Body of pancreas (tissue), 4 donors: ENCODE measurements around the gene LSG1. TPM values are rescaled to one million over a fixed set of nuclear protein-coding genes. Genes with fewer than 3 reads are reported as not detected.

ENCODE experiments used
- ATAC-seq: fragments of 150-250 bp; one replicate; pipeline ENCODE4 v1.9.1; 2016
- DNase-seq, 4 donors: peaks; one replicate each; pipeline ENCODE4 v3.0.0-alpha.2; 2019
- H3K27ac ChIP-seq, 4 donors: fragments of 200-600 bp; sonication (generic); 1 replicate in 3 of 4; 2 replicates in 1 of 4; pipeline versions ENCODE4 v1.5.1 to v1.6.1; 2016 to 2019; ENCODE audit warnings: mild to moderate bottlenecking in 1 of 4, mixed read lengths in 1 of 4, moderate library complexity in 1 of 4
- H3K27me3 ChIP-seq, 2 donors: fragments of 200-600 bp; sonication (generic); one replicate each; pipeline ENCODE4 v1.6.0; 2016; ENCODE audit warnings: mild to moderate bottlenecking in 1 of 2
- H3K36me3 ChIP-seq, 2 donors: fragments of 200-600 bp; sonication (generic); replicated peaks in 1 of 2; 2 replicates each; pipeline ENCODE4 v1.5.1; 2016; ENCODE audit warnings: low read depth in 2 of 2; ENCODE audit not compliant: insufficient read depth in 1 of 2
- H3K4me1 ChIP-seq: fragments of 200-600 bp; sonication (generic); one replicate; pipeline ENCODE4 v1.6.0; 2016
- H3K4me3 ChIP-seq, 2 donors: fragments of 200-600 bp; sonication (generic); 1 replicate in 1 of 2; 2 replicates in 1 of 2; pipeline ENCODE4 v1.5.1; 2016 to 2019
- H3K9me3 ChIP-seq, 3 donors: fragments of 200-600 bp; sonication (generic); 1 replicate in 2 of 3; 2 replicates in 1 of 3; pipeline ENCODE4 v1.5.1; 2016
- POLR2A ChIP-seq, 3 donors: fragments of 450-650 bp; IDR thresholded peaks; one replicate each; pipeline ENCODE4 v1.6.1; 2016; ENCODE audit warnings: antibody characterized with exemption in 3 of 3, mild to moderate bottlenecking in 2 of 3
- WGBS, 2 donors: methylation state at CpG; one replicate each; pipeline ENCODE4 v1.1.5; 2017; 5-methylcytosine and 5-hydroxymethylcytosine counted together
- intact Hi-C: fragments of 100-400 bp; cut with DNase I; formaldehyde crosslinking; loops from one replicate; pipeline ENCODE4 v1.15.1; 2023
- total RNA-seq, 2 donors: library from RNA; depleted of rRNA; stranded (reverse); fragments of >200 nt; gene quantifications; one replicate each; pipeline ENCODE4 v1.1.0, GENCODE V29; 2016
- TF ChIP-seq, protein P1 (sequence below), 7 experiments: fragments of 450-650 bp in 4 of 7; fragments of 200-600 bp in 3 of 7; sonication (generic) in 3 of 7; IDR thresholded peaks; one replicate each; pipeline ENCODE4 v1.5.1; 2016 to 2019; ENCODE audit warnings: antibody characterized with exemption in 7 of 7

LSG1 gene
- total RNA-seq, 2 donors from 2014 or later, result 30.1 to 36.9 TPM

DNA sequence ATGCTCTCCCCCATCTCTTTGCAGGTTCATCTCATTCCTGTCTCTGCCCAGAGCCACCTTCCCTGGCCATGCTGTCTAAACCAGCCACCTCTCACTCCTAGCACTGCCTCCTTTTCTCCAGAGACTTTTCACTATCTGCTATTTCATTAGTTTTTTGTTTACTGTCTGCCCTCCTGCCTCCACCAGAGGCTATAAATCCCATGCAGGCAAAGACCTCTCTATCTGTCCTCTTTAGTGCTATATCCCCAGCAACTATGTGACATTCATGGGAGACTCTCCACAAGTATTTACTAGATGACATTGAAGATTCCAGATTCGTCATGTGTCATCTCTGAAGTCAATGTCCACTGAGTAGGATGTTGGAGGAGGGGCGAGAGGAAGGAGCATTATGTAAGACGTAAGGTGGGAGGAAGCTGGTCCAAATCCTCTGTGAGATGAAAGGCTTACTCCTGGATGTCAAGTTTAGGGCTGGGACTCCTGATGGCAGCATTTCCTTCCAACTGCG is 10.2 kb upstream of the LSG1 start:
- ATAC-seq, result no peak
- TF ChIP-seq POLR2A (IDR thresholded peaks at IDR 0.05), result no peak
- TF ChIP-seq, protein P1, sequence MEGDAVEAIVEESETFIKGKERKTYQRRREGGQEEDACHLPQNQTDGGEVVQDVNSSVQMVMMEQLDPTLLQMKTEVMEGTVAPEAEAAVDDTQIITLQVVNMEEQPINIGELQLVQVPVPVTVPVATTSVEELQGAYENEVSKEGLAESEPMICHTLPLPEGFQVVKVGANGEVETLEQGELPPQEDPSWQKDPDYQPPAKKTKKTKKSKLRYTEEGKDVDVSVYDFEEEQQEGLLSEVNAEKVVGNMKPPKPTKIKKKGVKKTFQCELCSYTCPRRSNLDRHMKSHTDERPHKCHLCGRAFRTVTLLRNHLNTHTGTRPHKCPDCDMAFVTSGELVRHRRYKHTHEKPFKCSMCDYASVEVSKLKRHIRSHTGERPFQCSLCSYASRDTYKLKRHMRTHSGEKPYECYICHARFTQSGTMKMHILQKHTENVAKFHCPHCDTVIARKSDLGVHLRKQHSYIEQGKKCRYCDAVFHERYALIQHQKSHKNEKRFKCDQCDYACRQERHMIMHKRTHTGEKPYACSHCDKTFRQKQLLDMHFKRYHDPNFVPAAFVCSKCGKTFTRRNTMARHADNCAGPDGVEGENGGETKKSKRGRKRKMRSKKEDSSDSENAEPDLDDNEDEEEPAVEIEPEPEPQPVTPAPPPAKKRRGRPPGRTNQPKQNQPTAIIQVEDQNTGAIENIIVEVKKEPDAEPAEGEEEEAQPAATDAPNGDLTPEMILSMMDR (IDR thresholded peaks at IDR 0.05), result no peak
- no peaks in the 10 kb centered on the region for H3K36me3 ChIP-seq
- no peak overlapping the region for H3K4me3 ChIP-seq
- H3K27ac ChIP-seq, result no peak overlapping the region
- no peak for DNase-seq
- H3K4me1 ChIP-seq, result peaks cover 22% of the 10 kb centered on the region
- H3K27me3 ChIP-seq, result peaks cover 0 to 11% of the 10 kb centered on the region in 2 donors
- intact Hi-C loops, result loop anchor here (5.0 kb wide), 2 partner anchors 425 to 575 kb away; no protein-coding TSS in a partner anchor
- H3K9me3 ChIP-seq, result no peaks in the 10 kb centered on the region
- WGBS, 2 donors, result 16 to 22% methylated on average over 4 of the region's 4 CpGs

- peaks cover 10% of the 10 kb centered on the region for H3K4me1 ChIP-seq
- WGBS, 2 donors, result 58 to 62% methylated on average over 11 of the region's 11 CpGs
- H3K9me3 ChIP-seq, result no peaks in the 10 kb centered on the region
- no peaks in the 10 kb centered on the region for H3K27me3 ChIP-seq
- H3K36me3 ChIP-seq, result no peaks in the 10 kb centered on the region
- no peak overlapping the region for H3K4me3 ChIP-seq
- TF ChIP-seq POLR2A (IDR thresholded peaks at IDR 0.05), result no peak
- TF ChIP-seq, protein P1 (IDR thresholded peaks at IDR 0.05), result no peak
- DNase-seq (no peak), ATAC-seq (no peak)
- intact Hi-C loops, result loop anchor here (5.0 kb wide), 2 partner anchors 426 to 576 kb away; no protein-coding TSS in a partner anchor
- H3K27ac ChIP-seq, result no peak overlapping the region
Observed at GRCh38 chr3:194680888-194681615, 9.1 kb upstream of the LSG1 start.

DNA sequence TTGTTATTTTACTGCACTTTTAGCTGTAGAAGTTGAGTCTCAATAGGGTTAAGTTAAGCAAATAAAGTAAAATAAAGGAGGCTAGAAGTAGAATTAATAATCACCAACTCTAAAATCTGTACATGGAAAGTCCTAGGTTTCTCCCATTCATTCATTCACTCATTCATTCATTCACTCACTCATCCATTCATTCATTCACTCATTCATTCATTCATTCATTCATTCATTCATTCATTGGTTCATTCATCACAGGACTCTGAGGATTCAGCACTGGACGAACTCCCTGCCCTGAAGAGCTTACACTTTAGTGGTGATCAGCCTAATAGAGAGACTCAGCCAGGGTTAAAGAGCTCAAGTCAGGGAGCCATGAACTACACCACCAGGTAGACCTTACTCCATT is 4.5 kb upstream of the LSG1 start:
- WGBS, 2 donors, result 48% methylated on average over 1 of the region's 1 CpG
- Histone ChIP-seq H3K27me3 (no peaks in the 10 kb centered on the region), H3K27ac (no peak overlapping the region), H3K4me3 (no peak overlapping the region), H3K36me3 (no peaks in the 10 kb centered on the region), H3K9me3 (no peaks in the 10 kb centered on the region), H3K4me1 (no peaks in the 10 kb centered on the region)
- DNase-seq, result no peak
- intact Hi-C loops, result no loop called here
- no peak for ATAC-seq
- TF ChIP-seq, protein P1 (IDR thresholded peaks at IDR 0.05), result no peak
- TF ChIP-seq POLR2A (IDR thresholded peaks at IDR 0.05), result no peak

DNA sequence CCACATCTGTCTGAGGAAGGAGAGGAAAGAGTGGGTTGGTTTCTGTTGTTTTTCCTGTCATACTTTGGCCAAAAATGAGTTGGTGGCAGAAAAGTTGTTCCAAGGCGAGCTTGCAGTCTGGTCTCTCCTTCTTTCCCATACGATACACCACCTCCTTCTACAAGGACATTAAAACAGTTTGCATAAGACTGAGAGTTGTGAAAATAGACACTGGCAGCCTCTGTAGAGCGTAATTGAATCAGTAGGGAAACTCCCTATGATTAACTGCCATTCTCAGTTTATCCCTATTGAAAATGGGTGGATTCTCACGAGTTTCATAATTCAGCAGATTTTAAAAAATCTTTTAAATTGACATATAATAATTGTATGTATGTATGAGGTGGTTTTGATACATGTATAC is 3.7 kb upstream of the LSG1 start:
- H3K36me3 ChIP-seq, result no peaks in the 10 kb centered on the region
- 38 to 41% methylated on average over 4 of the region's 4 CpGs for WGBS, 2 donors
- ATAC-seq (no peak), DNase-seq (no peak)
- peaks cover 7% of the 10 kb centered on the region for H3K4me1 ChIP-seq
- no peaks in the 10 kb centered on the region for H3K27me3 ChIP-seq
- H3K4me3 ChIP-seq, result no peak overlapping the region
- no peak for TF ChIP-seq POLR2A (IDR thresholded peaks at IDR 0.05)
- TF ChIP-seq, protein P1 (IDR thresholded peaks at IDR 0.05), result no peak
- intact Hi-C loops, result no loop called here
- H3K27ac ChIP-seq, result no peak overlapping the region
- no peaks in the 10 kb centered on the region for H3K9me3 ChIP-seq
